HepG2 (cell line): ENCODE results near the gene CCDC61. TPM values are rescaled to one million over a fixed set of nuclear protein-coding genes. Genes with fewer than 3 reads are reported as not detected.

ENCODE experiments used
- ATAC-seq: fragments of 200-7000 bp; cut with Tn5 transposase; 3 replicates; pipeline ENCODE4 v1.9.1; 2020; ENCODE audit warnings: mild to moderate bottlenecking, moderate library complexity
- BruUV-seq: library from RNA; stranded (reverse); fragments of 400-500 nt; replicated peaks from 2 replicates; lab custom pipeline; 2021; lab: Mats Ljungman, UMichigan
- CTCF ChIA-PET: fragments of 300-600 bp; formaldehyde crosslinking; extraction: SDS; loops from one replicate; lab custom pipeline; 2021; ENCODE audit warnings: low total read pairs, inconsistent platforms, low intra/inter-chr PET ratio; lab: Yijun Ruan, JAX
- POLR2A ChIA-PET: fragments of 350-600 bp; sonication (Branson Sonifier 250); formaldehyde crosslinking; loops from one replicate; lab custom pipeline; 2020; ENCODE audit warnings: antibody characterized with exemption, inconsistent platforms; lab: Yijun Ruan, JAX
- DNase-seq: peaks from one replicate; pipeline ENCODE4 v3.0.0-alpha.2; 2015; ENCODE audit warnings: low spot score
- FAIRE-seq: peaks from 3 replicates; lab custom pipeline; 2011; peaks lifted over from hg19 to GRCh38; lab: Jason Lieb, UNC
- H2AFZ ChIP-seq: one replicate; pipeline ENCODE4 v1.6.1; 2011; ENCODE audit warnings: low read length, inconsistent platforms
- H3K27ac ChIP-seq: fragments of 300-600 bp; 3 replicates; pipeline ENCODE4 v1.8.0; 2011; ENCODE audit warnings: mixed run types, mild to moderate bottlenecking, mixed read lengths, low read length, inconsistent platforms; ENCODE audit not compliant: insufficient read depth; ENCODE audit errors: extremely low read length
- H3K27me3 ChIP-seq, 2 experiments: fragments of 200-600 bp in 1 of 2; 2 replicates in 1 of 2; 3 replicates in 1 of 2; pipeline versions ENCODE4 v1.6.0 to v1.8.0; 2011; ENCODE audit warnings: low read length in 2 of 2, mild to moderate bottlenecking in 2 of 2, moderate library complexity in 2 of 2, inconsistent platforms in 1 of 2; ENCODE audit not compliant: insufficient read depth in 2 of 2, control insufficient read depth in 1 of 2
- H3K36me3 ChIP-seq, 2 experiments: fragments of 200-600 bp in 1 of 2; replicated peaks in 1 of 2; 2 replicates in 1 of 2; 3 replicates in 1 of 2; pipeline versions ENCODE4 v1.5.1 to v1.8.0; 2011; ENCODE audit warnings: low read length in 2 of 2, inconsistent platforms in 1 of 2; ENCODE audit not compliant: insufficient read depth in 2 of 2, control insufficient read depth in 1 of 2
- H3K4me1 ChIP-seq: 2 replicates; pipeline ENCODE4 v1.5.1; 2012; ENCODE audit warnings: low read length, inconsistent platforms; ENCODE audit not compliant: insufficient read depth
- H3K4me2 ChIP-seq: 2 replicates; pipeline ENCODE4 v1.6.0; 2011; ENCODE audit warnings: low read depth, low read length, inconsistent platforms
- H3K4me3 ChIP-seq, 3 experiments: fragments of 200-600 bp in 1 of 3; sonication (generic), shearing (Covaris generic) in 1 of 3; replicated peaks in 1 of 3; 2 replicates each; pipeline ENCODE4 v1.5.1; 2011 to 2016; ENCODE audit warnings: low read length in 3 of 3, inconsistent platforms in 2 of 3, low read depth in 2 of 3, mild to moderate bottlenecking in 2 of 3, control low read depth in 1 of 3, mixed read lengths in 1 of 3; ENCODE audit not compliant: insufficient read depth in 1 of 3
- H3K79me2 ChIP-seq: one replicate; pipeline ENCODE4 v1.6.1; 2011; ENCODE audit warnings: low read length, inconsistent platforms; ENCODE audit not compliant: insufficient read depth
- H3K9ac ChIP-seq: 2 replicates; pipeline ENCODE4 v1.6.0; 2011; ENCODE audit warnings: mild to moderate bottlenecking, low read depth, low read length, inconsistent platforms; ENCODE audit not compliant: insufficient read depth
- H3K9me3 ChIP-seq: 2 replicates; pipeline ENCODE4 v1.5.1; 2012; ENCODE audit warnings: mild to moderate bottlenecking, low read length
- H4K20me1 ChIP-seq: 2 replicates; pipeline ENCODE4 v1.6.0; 2011; ENCODE audit warnings: inconsistent platforms, mild to moderate bottlenecking, low read length, moderate library complexity; ENCODE audit not compliant: insufficient read depth
- ARNTL ChIP-seq: sonication (generic); formaldehyde crosslinking; IDR thresholded peaks from 2 replicates; pipeline ENCODE4 v1.4.0; 2020; ENCODE audit warnings: mild to moderate bottlenecking, missing genetic modification reagents
- GPBP1L1 ChIP-seq: sonication (generic); formaldehyde crosslinking; IDR thresholded peaks from 2 replicates; pipeline ENCODE4 v1.5.0; 2020; ENCODE audit warnings: mild to moderate bottlenecking, missing genetic modification reagents
- MTERF4 ChIP-seq: sonication (generic); formaldehyde crosslinking; IDR thresholded peaks from 2 replicates; pipeline ENCODE4 v1.8.0; 2023; ENCODE audit warnings: mild to moderate bottlenecking, missing genetic modification reagents
- ONECUT2 ChIP-seq: sonication (generic); formaldehyde crosslinking; IDR thresholded peaks from 2 replicates; pipeline ENCODE4 v1.4.0; 2020; ENCODE audit warnings: missing genetic modification reagents
- PRPF4 ChIP-seq: fragments of 200-400 bp; formaldehyde crosslinking; IDR thresholded peaks from 2 replicates; pipeline ENCODE4 v1.6.1; 2016; ENCODE audit warnings: low read length, low read depth; ENCODE audit not compliant: poor library complexity, severe bottlenecking
- REPIN1 ChIP-seq: sonication (generic); formaldehyde crosslinking; IDR thresholded peaks from 2 replicates; pipeline ENCODE4 v1.8.0; 2022; ENCODE audit warnings: missing genetic modification reagents, low read depth, mild to moderate bottlenecking, borderline replicate concordance
- SRSF9 ChIP-seq: fragments of 200-400 bp; formaldehyde crosslinking; IDR thresholded peaks from 2 replicates; pipeline ENCODE4 v1.6.1; 2018; ENCODE audit warnings: borderline replicate concordance, mild to moderate bottlenecking, low read depth, low read length; ENCODE audit not compliant: insufficient read depth, poor library complexity, severe bottlenecking
- ZBTB10 ChIP-seq: sonication (generic); formaldehyde crosslinking; IDR thresholded peaks from 2 replicates; pipeline ENCODE4 v1.4.0; 2020; ENCODE audit warnings: missing genetic modification reagents, borderline replicate concordance
- ZMAT5 ChIP-seq: sonication (generic); formaldehyde crosslinking; IDR thresholded peaks from 2 replicates; pipeline ENCODE4 v1.5.0; 2020; ENCODE audit warnings: mild to moderate bottlenecking, low read depth, missing genetic modification reagents, borderline replicate concordance
- ZNF660 ChIP-seq: sonication (generic); formaldehyde crosslinking; IDR thresholded peaks from 2 replicates; pipeline ENCODE4 v1.5.1; 2020; ENCODE audit warnings: mild to moderate bottlenecking, low read depth, missing genetic modification reagents, borderline replicate concordance
- WGBS: methylation state at CpG from one replicate; pipeline ENCODE4 v1.1.6; 2017; ENCODE audit warnings: low lambda C conversion rate; 5-methylcytosine and 5-hydroxymethylcytosine counted together
- in situ Hi-C: cut with HindIII; loops from 2 replicates; pipeline ENCODE4 v1.10.0; 2017; ENCODE audit warnings: low pct_unique_long_range_greater_than_20kb; ENCODE audit not compliant: extremely low pct_ligation_motif_present
- intact Hi-C: fragments of 100-400 bp; cut with micrococcal nuclease; formaldehyde crosslinking; loops from one replicate; pipeline ENCODE4 v1.10.0; 2022; ENCODE audit not compliant: unreplicated experiment
- polyA plus RNA-seq, 8 experiments: library from polyadenylated mRNA; depleted of rRNA in 3 of 8; stranded (reverse) in 7 of 8; unstranded in 1 of 8; fragments of >200 nt; fragmentation: Illumina TruSeq in 4 of 8; extraction: Trizol in 4 of 8; gene quantifications; 2 replicates each; pipeline versions ENCODE4 v1.2.1 to v1.2.3, GENCODE V29; 2011 to 2016; ENCODE audit warnings: low read depth in 4 of 8, missing spikeins in 1 of 8, mixed read lengths in 1 of 8; ENCODE audit not compliant: insufficient read depth in 1 of 8
- total RNA-seq, 5 experiments: library from RNA; depleted of rRNA; stranded (reverse); fragments of >200 nt; fragmentation: Illumina TruSeq; extraction: Trizol; gene quantifications; 2 replicates each; pipeline ENCODE4 v1.2.3, GENCODE V29; 2016; ENCODE audit warnings: low read depth in 1 of 5

The CCDC61 gene
- total and polyA plus RNA-seq, 2 of the 13 experiments (the other 11 are each of a cell fraction or from before 2014, with no cell fraction given) = 4.2 to 4.9 TPM

- no peak overlapping the region for H2AFZ ChIP-seq
- WGBS = 66% methylated on average over 6 of the region's 7 CpGs
- H3K79me2 ChIP-seq = no peaks in the 10 kb centered on the region
- in situ Hi-C loops = loop anchor here (5.0 kb wide), 1 partner anchor 172 kb away; no protein-coding TSS in a partner anchor
- no peaks in the 10 kb centered on the region for H3K27me3 ChIP-seq
- H3K9ac ChIP-seq = no peak overlapping the region
- no peak for DNase-seq
- H3K27ac ChIP-seq = no peak overlapping the region
- FAIRE-seq = no peak
- H3K4me1 ChIP-seq = no peaks in the 10 kb centered on the region
- no TSS peak for BruUV-seq
- ATAC-seq = no peak
- no peaks in the 10 kb centered on the region for H4K20me1 ChIP-seq
- CTCF ChIA-PET = no interaction called here
- H3K9me3 ChIP-seq = no peaks in the 10 kb centered on the region
- no peaks in the 10 kb centered on the region for H3K36me3 ChIP-seq
- no peak overlapping the region for H3K4me3 ChIP-seq
- TF ChIP-seq MTERF4 (CRISPR knock-in tag) = no peak
- no peak for TF ChIP-seq ZNF660 (CRISPR knock-in tag)
- no peak for TF ChIP-seq ZMAT5 (CRISPR knock-in tag)
- no peak for TF ChIP-seq GPBP1L1
- TF ChIP-seq ONECUT2 = no peak
- TF ChIP-seq PRPF4 = no peak
- no peak for TF ChIP-seq REPIN1
- no peak for TF ChIP-seq ZBTB10 (CRISPR knock-in tag)
- no peak for TF ChIP-seq ARNTL (CRISPR knock-in tag)
- TF ChIP-seq SRSF9 = no peak
- TF ChIP-seq, all 625 proteins: peak for 0
- intact Hi-C loops = no loop called here
- POLR2A ChIA-PET = no interaction called here
- no peak overlapping the region for H3K4me2 ChIP-seq
Measured at GRCh38 chr19:46020819-46021125, 25.5 kb downstream of the CCDC61 start.
